Measurements from ENCODE around the gene CFAP298.

- TF ChIP-seq CHD2 (IDR thresholded peaks at IDR 0.05; ENCODE audit: low read length, partially characterized antibody) (no peak), CTCF (IDR thresholded peaks at IDR 0.05) (no peak), RFX5 (IDR thresholded peaks at IDR 0.05; ENCODE audit: low read length) (no peak), MAX (IDR thresholded peaks at IDR 0.05; ENCODE audit: low read depth) (no peak), POLR2AphosphoS5 (IDR thresholded peaks at IDR 0.05; ENCODE audit: low read depth, low read length) (no peak), EP300 (IDR thresholded peaks at IDR 0.05; ENCODE audit: borderline replicate concordance in 1 of 2, low read depth in 1 of 2, low read length in 1 of 2) (no peak), REST (IDR thresholded peaks at IDR 0.05; ENCODE audit: low read depth, low read length) (no peak), IRF3 (IDR thresholded peaks at IDR 0.05; ENCODE audit: low read depth, low read length) (no peak), GATA2 (CRISPR knock-in tag; IDR thresholded peaks at IDR 0.05) (no peak)
Measured at GRCh38 chr21:32587120-32587519, 25.1 kb downstream of the CFAP298 start.

Measured in SK-N-SH (cell line).